Pancreas (tissue), 10 donors: Measurements from ENCODE around the gene SLC12A4. TPM values are rescaled to one million over a fixed set of nuclear protein-coding genes. Genes with fewer than 3 reads are reported as not detected.

Source experiments
- ATAC-seq, 4 donors: fragments of 200-7000 bp; cut with Tn5 transposase; one replicate each; pipeline versions ENCODE4 v1.8.0 to v1.9.1; 2020; ENCODE audit warnings: mild to moderate bottlenecking in 4 of 4, moderate library complexity in 4 of 4
- DNase-seq, 6 donors: peaks; one replicate each; pipeline ENCODE4 v3.0.0-alpha.2; 2020
- FAIRE-seq: peaks from 2 replicates; lab custom pipeline; 2012; peaks lifted over from hg19 to GRCh38; lab: Jason Lieb, UNC
- H3K27ac ChIP-seq, 4 donors: fragments of 200-600 bp; sonication (generic); 1 replicate in 3 of 4; 2 replicates in 1 of 4; pipeline versions ENCODE4 v1.5.0 to v1.8.0; 2020
- H3K27me3 ChIP-seq, 4 donors: fragments of 200-600 bp; one replicate each; pipeline ENCODE4 v1.8.0; 2021
- H3K36me3 ChIP-seq, 3 donors: fragments of 200-600 bp; sonication (generic) in 1 of 3; one replicate each; pipeline versions ENCODE4 v1.5.0 to v1.8.0; 2020 to 2021
- H3K4me1 ChIP-seq, 3 donors: fragments of 200-600 bp; one replicate each; pipeline ENCODE4 v1.8.0; 2021
- H3K4me3 ChIP-seq, 4 donors: fragments of 200-600 bp; sonication (generic) in 2 of 4; one replicate each; pipeline versions ENCODE4 v1.5.0 to v1.8.0; 2020 to 2021
- H3K9me3 ChIP-seq, 4 donors: fragments of 200-600 bp; one replicate each; pipeline ENCODE4 v1.8.0; 2021
- CTCF ChIP-seq, 4 donors: fragments of 200-600 bp; sonication (generic) in 3 of 4; IDR thresholded peaks; one replicate each; pipeline versions ENCODE4 v1.5.0 to v1.8.0; 2021; ENCODE audit warnings: antibody characterized with exemption in 4 of 4
- WGBS, 2 donors: extraction: QIAGEN DNeasy Blood & Tissue Kit; methylation state at CpG; one replicate each; pipeline ENCODE4 v1.1.7; 2013; 5-methylcytosine and 5-hydroxymethylcytosine counted together
- intact Hi-C, 3 donors: fragments of 100-400 bp; cut with DNase I; formaldehyde crosslinking; loops; one replicate each; pipeline versions ENCODE4 v1.11.1 to v1.14.2; 2022
- polyA plus RNA-seq, 2 donors: library from polyadenylated mRNA; stranded (reverse); fragments of 200-250 nt; gene quantifications; one replicate each; pipeline ENCODE4 v1.2.3, GENCODE V29; 2013
- total RNA-seq, 6 donors: library from RNA; stranded (reverse); fragmentation: NEBNext Ultra II Directional in 4 of 6; extraction: Animal tissue kit (Norgen Biotek cat#: 25700) in 4 of 6; gene quantifications; one replicate each; pipeline versions ENCODE4 v1.2.1 to v1.2.4, GENCODE V29; 2021 to 2023
- donor health status: healthy with polysubstance abuse.
- donor health status: DM: no; HTN: no; CAD: no; lungs with moderate emphysema.
- donor health status: DM: no; HTN: no; CAD: no.
- donor health status: control.
- donor health status: control.
- donor health status: Bipolar disorder and iron deficiency.
- donor health status: DM: yes; HTN: yes; CAD: no.
- donor health status: DM: no; HTN: no; CAD: no.
- donor health status: DM: no; HTN: no; CAD: no.
- donor health status: DM: yes; HTN: yes; CAD: no.

SLC12A4 gene
- total and polyA plus RNA-seq, 8 donors = 15.8 to 46.4 (median 27.9) TPM

DNA sequence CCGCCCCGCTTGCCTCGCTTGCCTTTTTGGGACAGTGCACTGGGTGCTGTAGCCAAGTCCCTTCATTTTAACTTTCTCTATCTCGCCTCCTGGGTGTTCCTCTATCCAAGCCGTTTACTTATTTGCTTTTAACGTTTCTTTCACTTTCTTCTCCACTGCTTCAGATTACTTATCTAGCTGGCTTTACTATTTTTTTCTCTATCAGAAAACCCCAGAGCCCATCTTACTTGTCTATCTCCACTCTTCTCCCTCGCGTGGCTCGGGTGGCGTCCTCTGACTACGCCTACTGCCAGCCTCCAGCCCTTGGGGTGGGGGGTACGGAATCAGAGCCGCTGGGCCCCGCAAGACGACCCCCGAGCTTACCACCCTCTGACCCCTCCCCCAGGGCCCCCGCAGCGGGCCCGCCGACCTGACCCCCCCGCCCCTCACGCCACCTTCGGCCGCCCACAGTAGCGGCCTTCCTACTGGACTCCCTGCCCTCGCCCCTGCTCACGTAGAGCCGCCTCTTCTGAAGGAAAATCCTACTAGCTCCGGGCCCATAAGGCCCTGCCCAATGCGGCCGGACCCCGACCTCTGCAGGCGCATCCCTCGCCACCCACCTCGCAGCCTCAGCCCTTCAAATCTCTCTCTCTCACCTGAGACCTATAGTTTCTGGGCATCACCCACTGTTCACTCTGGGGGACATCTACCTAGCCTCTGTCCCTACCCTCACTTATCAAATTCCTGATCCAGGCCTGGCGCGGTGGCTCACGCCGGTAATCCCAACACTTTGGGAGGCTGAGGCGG is 1.0 kb upstream of the SLC12A4 start:
- DNase-seq (peak in 1 of 6 donors; percentile 67), ATAC-seq (no peak), FAIRE-seq (no peak)
- WGBS, 2 donors = 56 to 57% methylated on average over 40 of the region's 40 CpGs
- no peak for TF ChIP-seq CTCF (IDR thresholded peaks at IDR 0.05)
- H3K36me3 ChIP-seq = no peaks in the 10 kb centered on the region
- peak overlapping the region in 3 of 4 donors; percentile 70 to 84 (median 79) for H3K27ac ChIP-seq
- H3K27me3 ChIP-seq = no peaks in the 10 kb centered on the region
- intact Hi-C loops = no loop called here
- peak overlapping the region; percentile 80 to 91 (median 88) for H3K4me3 ChIP-seq
- peaks cover 9 to 26% (median 17%) of the 10 kb centered on the region in 3 donors for H3K4me1 ChIP-seq
- no peaks in the 10 kb centered on the region for H3K9me3 ChIP-seq

GRCh38 chr16:67967958-67968399 is 458 bp downstream of the SLC12A4 start:
- H3K4me1 ChIP-seq = peaks cover 9 to 26% (median 17%) of the 10 kb centered on the region in 3 donors
- peak; percentile 39 to 60 (median 48) for ATAC-seq
- DNase-seq = peak in 4 of 6 donors; percentile 40 to 75 (median 73)
- FAIRE-seq = no peak
- 1 to 3% methylated on average over 43 to 45 of the region's 45 CpGs for WGBS, 2 donors
- no peaks in the 10 kb centered on the region for H3K27me3 ChIP-seq
- intact Hi-C loops = no loop called here
- no peak for TF ChIP-seq CTCF (IDR thresholded peaks at IDR 0.05)
- H3K27ac ChIP-seq = peak overlapping the region; percentile 70 to 84 (median 81)
- no peaks in the 10 kb centered on the region for H3K9me3 ChIP-seq
- no peaks in the 10 kb centered on the region for H3K36me3 ChIP-seq
- H3K4me3 ChIP-seq = peak overlapping the region; percentile 80 to 91 (median 88)

DNA sequence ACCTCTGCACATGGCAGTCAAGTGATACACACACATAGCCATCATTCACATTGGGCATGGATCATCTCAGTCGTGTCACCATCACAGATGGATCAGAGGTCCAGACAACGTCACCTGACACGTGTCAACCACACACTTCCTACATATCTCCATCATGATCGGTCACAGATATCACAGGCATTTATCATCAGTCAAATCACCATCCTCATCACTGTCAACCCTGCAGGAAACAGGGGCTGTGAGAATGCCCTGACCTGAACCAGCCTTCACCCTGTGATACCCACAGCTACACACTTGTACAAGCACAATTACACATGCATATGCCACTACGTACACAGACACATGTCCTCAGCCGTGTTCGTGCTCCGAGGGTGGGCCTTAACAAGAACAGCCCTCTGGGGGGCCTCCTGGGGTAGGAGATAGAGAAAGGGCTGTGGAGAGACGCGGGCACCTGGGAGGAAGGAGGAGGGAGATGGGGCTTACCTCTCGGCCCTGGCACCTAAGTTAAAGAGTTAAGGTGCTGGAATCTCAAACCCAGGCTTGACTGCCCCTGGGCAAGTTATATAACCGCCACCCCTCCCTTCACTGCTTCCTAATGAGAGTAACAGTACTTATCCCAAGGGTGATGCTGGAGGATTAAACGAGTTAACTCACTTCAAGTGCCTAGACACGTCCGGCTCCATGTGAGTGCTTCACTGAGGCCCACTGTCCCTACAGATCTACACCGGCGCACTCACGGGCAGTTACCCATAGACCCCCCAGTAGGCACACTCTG is 1.1 kb downstream of the SLC12A4 start:
- H3K4me1 ChIP-seq = peaks cover 9 to 30% (median 17%) of the 10 kb centered on the region in 3 donors
- peak in 1 of 4 donors; percentile 2 for ATAC-seq
- TF ChIP-seq CTCF (IDR thresholded peaks at IDR 0.05) = no peak
- H3K27ac ChIP-seq = peak overlapping the region; percentile 70 to 84 (median 81)
- FAIRE-seq = no peak
- WGBS, 2 donors = 30 to 45% methylated on average over 18 of the region's 18 CpGs
- intact Hi-C loops = no loop called here
- no peaks in the 10 kb centered on the region for H3K27me3 ChIP-seq
- no peaks in the 10 kb centered on the region for H3K36me3 ChIP-seq
- H3K4me3 ChIP-seq = peak overlapping the region; percentile 80 to 91 (median 88)
- DNase-seq = no peak
- no peaks in the 10 kb centered on the region for H3K9me3 ChIP-seq

GRCh38 chr16:67966549-67967182 is 1.8 kb downstream of the SLC12A4 start:
- peaks cover 15 to 37% (median 24%) of the 10 kb centered on the region in 3 donors for H3K4me1 ChIP-seq
- no peak for ATAC-seq
- no peak for FAIRE-seq
- 71 to 81% methylated on average over 3 of the region's 3 CpGs for WGBS, 2 donors
- DNase-seq = peak in 2 of 6 donors; percentile 46 to 62
- intact Hi-C loops = no loop called here
- H3K4me3 ChIP-seq = peak overlapping the region in 2 of 4 donors; percentile 80 to 91
- no peaks in the 10 kb centered on the region for H3K9me3 ChIP-seq
- H3K27me3 ChIP-seq = no peaks in the 10 kb centered on the region
- TF ChIP-seq CTCF (IDR thresholded peaks at IDR 0.05) = no peak
- H3K27ac ChIP-seq = no peak overlapping the region
- H3K36me3 ChIP-seq = no peaks in the 10 kb centered on the region
